GM23338 (cell line): Measurements from ENCODE around the gene C19orf25. TPM values are rescaled to one million over a fixed set of nuclear protein-coding genes. Genes with fewer than 3 reads are reported as not detected.
A peak's percentile ranks its signal among the peaks of the same experiment; 100 is the strongest.

Experiments
- ATAC-seq: fragments of 200-7000 bp; cut with Tn5 transposase; 3 replicates; pipeline ENCODE4 v1.9.1; 2020
- DNase-seq: peaks from one replicate; pipeline ENCODE4 v3.0.0-alpha.2; 2015; ENCODE audit warnings: low spot score
- H2AFZ ChIP-seq: fragments of 200-600 bp; sonication (generic); 2 replicates; pipeline ENCODE4 v1.8.0; 2016; ENCODE audit warnings: antibody characterized with exemption, mild to moderate bottlenecking, moderate library complexity
- H3F3A ChIP-seq: fragments of 200-600 bp; sonication (generic); replicated peaks from 2 replicates; pipeline ENCODE4 v1.8.0; 2017; ENCODE audit warnings: antibody characterized with exemption, mixed run types, low read depth
- H3K27ac ChIP-seq: fragments of 200-600 bp; sonication (generic); 2 replicates; pipeline ENCODE4 v1.6.1; 2016; ENCODE audit warnings: low read depth
- H3K27me3 ChIP-seq: fragments of 200-600 bp; sonication (generic); 2 replicates; pipeline ENCODE4 v1.8.0; 2016; ENCODE audit warnings: mild to moderate bottlenecking, mixed run types, moderate library complexity; ENCODE audit not compliant: insufficient read depth
- H3K36me3 ChIP-seq: fragments of 200-600 bp; sonication (generic); 2 replicates; pipeline ENCODE4 v1.8.0; 2016; ENCODE audit warnings: mild to moderate bottlenecking; ENCODE audit not compliant: insufficient read depth
- H3K4me1 ChIP-seq: fragments of 200-600 bp; sonication (generic); 2 replicates; pipeline ENCODE4 v1.8.0; 2016; ENCODE audit warnings: mild to moderate bottlenecking, moderate library complexity; ENCODE audit not compliant: insufficient read depth
- H3K4me2 ChIP-seq: fragments of 200-600 bp; sonication (generic); 2 replicates; pipeline ENCODE4 v1.7.1; 2017; ENCODE audit warnings: mixed run types
- H3K4me3 ChIP-seq: fragments of 200-600 bp; sonication (generic); 2 replicates; pipeline ENCODE4 v1.6.1; 2016; ENCODE audit warnings: mixed run types
- H3K79me2 ChIP-seq: fragments of 200-600 bp; sonication (generic); replicated peaks from 2 replicates; pipeline ENCODE4 v1.8.0; 2017; ENCODE audit warnings: mild to moderate bottlenecking; ENCODE audit not compliant: insufficient read depth
- H3K9me2 ChIP-seq: fragments of 200-600 bp; sonication (generic); 2 replicates; pipeline ENCODE4 v1.8.0; 2017; ENCODE audit not compliant: insufficient read depth
- H4K20me1 ChIP-seq: fragments of 200-600 bp; sonication (generic); replicated peaks from 2 replicates; pipeline ENCODE4 v1.8.0; 2017; ENCODE audit warnings: mild to moderate bottlenecking; ENCODE audit not compliant: insufficient read depth
- H3K27ac Mint-ChIP-seq: 2 replicates; pipeline ENCODE4 v1.8.0; 2020; ENCODE audit warnings: inconsistent platforms, mild to moderate bottlenecking, moderate library complexity, mixed read lengths
- H3K27me3 Mint-ChIP-seq: 3 replicates; pipeline ENCODE4 v1.8.0; 2022; ENCODE audit warnings: low read depth, mild to moderate bottlenecking, moderate library complexity, mixed read lengths, inconsistent platforms; ENCODE audit not compliant: insufficient read depth, poor library complexity
- H3K36me3 Mint-ChIP-seq: 3 replicates; pipeline ENCODE4 v1.8.0; 2021; ENCODE audit warnings: low read depth, mild to moderate bottlenecking, inconsistent platforms, moderate library complexity, mixed read lengths
- H3K4me1 Mint-ChIP-seq: 3 replicates; pipeline ENCODE4 v1.8.0; 2020; ENCODE audit warnings: mild to moderate bottlenecking, inconsistent platforms, mixed read lengths
- H3K4me3 Mint-ChIP-seq: 3 replicates; pipeline ENCODE4 v1.8.0; 2021; ENCODE audit warnings: moderate library complexity, mild to moderate bottlenecking, inconsistent platforms, mixed read lengths
- H3K9me3 Mint-ChIP-seq: 3 replicates; pipeline ENCODE4 v1.8.0; 2020; ENCODE audit warnings: moderate library complexity, mild to moderate bottlenecking, inconsistent platforms, mixed read lengths
- REST ChIP-seq: IDR thresholded peaks from one replicate; pipeline ENCODE4 v1.6.1; 2018; ENCODE audit warnings: antibody characterized with exemption; ENCODE audit not compliant: unreplicated experiment
- ZNF331 ChIP-seq: fragments of 250-450 bp; sonication (Bioruptor Pico); IDR thresholded peaks from 2 replicates; pipeline ENCODE4 v1.5.0; 2020; ENCODE audit warnings: low read depth, mild to moderate bottlenecking, moderate library complexity
- polyA plus RNA-seq: library from polyadenylated mRNA; unstranded; fragments of >200 nt; fragmentation: Nextera tagmentation; extraction: Ambion mirVana; gene quantifications from 2 replicates; pipeline ENCODE4 v1.2.1, GENCODE V29; 2016
- total RNA-seq: library from RNA; depleted of rRNA; stranded (reverse); fragments of >200 nt; shearing (Covaris generic); gene quantifications from 2 replicates; pipeline ENCODE4 v1.2.3, GENCODE V29; 2014
- TF ChIP-seq, protein P1 (sequence below), 2 experiments: fragments of 200-600 bp in 1 of 2; sonication (generic) in 1 of 2; conservative IDR thresholded peaks; 2 replicates each; pipeline versions ENCODE4 v1.5.1 to v1.6.1; 2016 to 2017; ENCODE audit warnings: antibody characterized with exemption in 2 of 2, low read depth in 2 of 2, mild to moderate bottlenecking in 2 of 2, moderate library complexity in 1 of 2

C19orf25 gene
- total and polyA plus RNA-seq, 2 experiments from 2014 or later, result 43.5 to 61.1 TPM

GRCh38 chr19:1457031-1457739 lies 21.8 kb downstream of the C19orf25 start:
- Mint-ChIP-seq H3K36me3 (peaks cover 7% of the 10 kb centered on the region; the same call in 2 of the 3 replicates), H3K9me3 (no peaks in the 10 kb centered on the region), H3K27ac (no peak overlapping the region), H3K4me1 (peaks cover 14% of the 10 kb centered on the region), H3K27me3 (peaks cover 24% of the 10 kb centered on the region), H3K4me3 (no peak overlapping the region; the same call in 2 of the 3 replicates)
- H3K4me1 ChIP-seq, result peaks cover 5% of the 10 kb centered on the region; the same call in 1 of the 2 replicates
- H3K27ac ChIP-seq, result no peak overlapping the region
- H3K4me3 ChIP-seq, result no peak overlapping the region
- no peak overlapping the region for H2AFZ ChIP-seq
- peaks cover 8% of the 10 kb centered on the region; the same call in 1 of the 2 replicates for H3F3A ChIP-seq
- no peaks in the 10 kb centered on the region for H3K36me3 ChIP-seq
- no peak overlapping the region; the same call in 1 of the 2 replicates for H3K4me2 ChIP-seq
- TF ChIP-seq, protein P1, sequence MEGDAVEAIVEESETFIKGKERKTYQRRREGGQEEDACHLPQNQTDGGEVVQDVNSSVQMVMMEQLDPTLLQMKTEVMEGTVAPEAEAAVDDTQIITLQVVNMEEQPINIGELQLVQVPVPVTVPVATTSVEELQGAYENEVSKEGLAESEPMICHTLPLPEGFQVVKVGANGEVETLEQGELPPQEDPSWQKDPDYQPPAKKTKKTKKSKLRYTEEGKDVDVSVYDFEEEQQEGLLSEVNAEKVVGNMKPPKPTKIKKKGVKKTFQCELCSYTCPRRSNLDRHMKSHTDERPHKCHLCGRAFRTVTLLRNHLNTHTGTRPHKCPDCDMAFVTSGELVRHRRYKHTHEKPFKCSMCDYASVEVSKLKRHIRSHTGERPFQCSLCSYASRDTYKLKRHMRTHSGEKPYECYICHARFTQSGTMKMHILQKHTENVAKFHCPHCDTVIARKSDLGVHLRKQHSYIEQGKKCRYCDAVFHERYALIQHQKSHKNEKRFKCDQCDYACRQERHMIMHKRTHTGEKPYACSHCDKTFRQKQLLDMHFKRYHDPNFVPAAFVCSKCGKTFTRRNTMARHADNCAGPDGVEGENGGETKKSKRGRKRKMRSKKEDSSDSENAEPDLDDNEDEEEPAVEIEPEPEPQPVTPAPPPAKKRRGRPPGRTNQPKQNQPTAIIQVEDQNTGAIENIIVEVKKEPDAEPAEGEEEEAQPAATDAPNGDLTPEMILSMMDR (conservative IDR thresholded peaks at IDR 0.05; ENCODE audit: low read depth in 2 of 2), result peak in 1 of 2 experiments; percentile 27; a peak in 1 of 4 replicates
- TF ChIP-seq ZNF331 (CRISPR knock-in tag), result no peak
- ATAC-seq, result peak; percentile 33
- no peaks in the 10 kb centered on the region for H3K9me2 ChIP-seq
- H3K27me3 ChIP-seq, result no peaks in the 10 kb centered on the region
- no peaks in the 10 kb centered on the region for H3K79me2 ChIP-seq
- peak; percentile 82 for DNase-seq
- peaks cover 4% of the 10 kb centered on the region; the same call in 1 of the 2 replicates for H4K20me1 ChIP-seq

- ATAC-seq (no peak), DNase-seq (peak; percentile 0)
- no peaks in the 10 kb centered on the region for H3K79me2 ChIP-seq
- H3K4me3 ChIP-seq, result no peak overlapping the region
- no peaks in the 10 kb centered on the region for H3K36me3 ChIP-seq
- H3K4me2 ChIP-seq, result peak overlapping the region; percentile 44; the same call in 1 of the 2 replicates
- H3K4me1 Mint-ChIP-seq, result peaks cover 18% of the 10 kb centered on the region
- H3K9me2 ChIP-seq, result no peaks in the 10 kb centered on the region
- no peak overlapping the region for H3K4me3 Mint-ChIP-seq
- no peak overlapping the region for H2AFZ ChIP-seq
- peaks cover 28% of the 10 kb centered on the region for H3K27me3 Mint-ChIP-seq
- no peaks in the 10 kb centered on the region for H3K27me3 ChIP-seq
- H3K27ac ChIP-seq, result no peak overlapping the region
- peaks cover 7% of the 10 kb centered on the region; the same call in 1 of the 2 replicates for H3K4me1 ChIP-seq
- no peak overlapping the region for H3K27ac Mint-ChIP-seq
- no peak for TF ChIP-seq REST
- TF ChIP-seq, protein P1 (conservative IDR thresholded peaks at IDR 0.05; ENCODE audit: low read depth in 2 of 2), result 0 out of 4 replicates have a peak, but pooled peaks of 1 of the 2 experiments have one; percentile 7
- peaks cover 8% of the 10 kb centered on the region; the same call in 1 of the 2 replicates for H3F3A ChIP-seq
- H3K9me3 Mint-ChIP-seq, result no peaks in the 10 kb centered on the region
- peaks cover 4% of the 10 kb centered on the region; the same call in 1 of the 2 replicates for H4K20me1 ChIP-seq
- peaks cover 7% of the 10 kb centered on the region; the same call in 2 of the 3 replicates for H3K36me3 Mint-ChIP-seq
Observed at GRCh38 chr19:1456121-1456900, 22.7 kb downstream of the C19orf25 start.
